Measurements from ENCODE around the gene CLDN5.
"Not testable (repeated sequence)": the region's sequence is repeated elsewhere in the genome, so short reads cannot be mapped to it uniquely, and the experiment has no call there.

GRCh38 chr22:19531327-19531726 lies 7.1 kb upstream of the CLDN5 start:
- not testable (repeated sequence) for TF ChIP-seq CTCF (conservative IDR thresholded peaks at IDR 0.05; ENCODE audit: low read depth, low read length); EZH2 (IDR thresholded peaks at IDR 0.05; ENCODE audit: low read length, unreplicated experiment); EZH2phosphoT487 (IDR thresholded peaks at IDR 0.05; ENCODE audit: borderline replicate concordance, low read length)

All from PC-3 (cell line).